Heart left ventricle (tissue), 16 donors: ENCODE results near the gene MANF. TPM values are rescaled to one million over a fixed set of nuclear protein-coding genes. Genes with fewer than 3 reads are reported as not detected.

Experiments used
- ATAC-seq, 4 donors: fragments of 200-7000 bp; cut with Tn5 transposase; one replicate each; pipeline ENCODE4 v1.9.1; 2020 to 2022; ENCODE audit warnings: moderate library complexity in 4 of 4, mild to moderate bottlenecking in 3 of 4, moderate number of reproducible peaks in 1 of 4
- DNase-seq, 5 donors: peaks; one replicate each; pipeline ENCODE4 v3.0.0-alpha.2; 2020
- H3K27ac ChIP-seq, 12 donors: fragments of 200-600 bp; sonication (generic) in 4 of 12; one replicate each; pipeline versions ENCODE4 v1.5.0 to v1.8.0; 2016 to 2022; ENCODE audit warnings: mild to moderate bottlenecking in 2 of 12
- H3K27me3 ChIP-seq, 9 donors: fragments of 200-600 bp; sonication (generic) in 2 of 9; one replicate each; pipeline versions ENCODE4 v1.5.1 to v1.8.0; 2016 to 2022; ENCODE audit warnings: mild to moderate bottlenecking in 3 of 9
- H3K36me3 ChIP-seq, 9 donors: fragments of 200-600 bp; sonication (generic) in 2 of 9; one replicate each; pipeline versions ENCODE4 v1.5.0 to v1.8.0; 2018 to 2022; ENCODE audit warnings: mild to moderate bottlenecking in 2 of 9
- H3K4me1 ChIP-seq, 12 donors: fragments of 200-600 bp; sonication (generic) in 4 of 12; one replicate each; pipeline versions ENCODE4 v1.5.0 to v1.8.0; 2016 to 2022; ENCODE audit warnings: mild to moderate bottlenecking in 3 of 12
- H3K4me3 ChIP-seq, 12 donors: fragments of 200-600 bp; sonication (generic) in 4 of 12; one replicate each; pipeline versions ENCODE4 v1.5.0 to v1.8.0; 2017 to 2022; ENCODE audit warnings: mild to moderate bottlenecking in 9 of 12, moderate library complexity in 4 of 12
- H3K9me3 ChIP-seq, 12 donors: fragments of 200-600 bp; sonication (generic) in 4 of 12; one replicate each; pipeline versions ENCODE4 v1.5.0 to v1.8.0; 2016 to 2022; ENCODE audit warnings: mild to moderate bottlenecking in 1 of 12
- CTCF ChIP-seq, 12 donors: fragments of 200-600 bp; sonication (generic) in 4 of 12; IDR thresholded peaks; one replicate each; pipeline versions ENCODE4 v1.5.0 to v1.8.0; 2018 to 2022; ENCODE audit warnings: antibody characterized with exemption in 12 of 12, mild to moderate bottlenecking in 5 of 12
- POLR2A ChIP-seq, 2 donors: fragments of 450-650 bp; IDR thresholded peaks; one replicate each; pipeline ENCODE4 v1.6.1; 2017; ENCODE audit warnings: antibody characterized with exemption in 2 of 2, mild to moderate bottlenecking in 2 of 2, moderate library complexity in 2 of 2
- WGBS, 4 donors: extraction: QIAGEN DNeasy Blood & Tissue Kit in 2 of 4; methylation state at CpG; one replicate each; pipeline versions ENCODE4 v1.1.5 to v1.1.7; 2013 to 2018; 5-methylcytosine and 5-hydroxymethylcytosine counted together
- intact Hi-C, 10 donors: fragments of 100-400 bp; cut with DNase I; formaldehyde crosslinking; loops; one replicate each; pipeline versions ENCODE4 v1.11.1 to v1.14.2; 2022
- polyA plus RNA-seq, 2 donors: library from polyadenylated mRNA; stranded (reverse); fragments of 200-250 nt; gene quantifications; one replicate each; pipeline ENCODE4 v1.2.3, GENCODE V29; 2013
- total RNA-seq, 9 donors: library from RNA; depleted of rRNA in 2 of 9; stranded (reverse); fragments of >200 nt in 2 of 9; fragmentation: NEBNext Ultra II Directional in 3 of 9; extraction: Animal tissue kit (Norgen Biotek cat#: 25700) in 3 of 9; gene quantifications; one replicate each; pipeline versions ENCODE4 v1.1.0 to v1.2.4, GENCODE V29; 2016 to 2023
- donor health status: ischemic (EF 13 %, LVEDD 7.1; RV severe dilation, severe dysfunction).
- donor health status: healthy with polysubstance abuse.
- donor health status: DM: no; HTN: yes; CAD: no.
- donor health status: DM: no; HTN: no; CAD: no.
- donor health status: ischemic (EF 25% LVEDD 6.9; RV normal size, moderate dysfunction).
- donor health status: ischemic (EF 25% LVEDD 5.7; RV mildly dilated, moderate dysfunction).
- donor health status: healthy.
- donor health status: DM: yes; HTN: yes; CAD: no.
- donor health status: ischemic (EF 35%, LVEDD 5.7; RV mildly dilated, moderate dysfunction).
- donor health status: nonischemic (EF 11% LVEDD 7.7; RV severe dilation, severe dysfunction).
- donor health status: DM: yes; HTN: yes; CAD: no.
- donor health status: PGD.
- donor health status: ischemic (EF 29% LVEDD 5.4; RV normal size, mild dysfunction).
- donor health status: nonischemic (EF 23%, LVEDD 6.1; RV moderate dilation, normal function).

MANF gene
- total and polyA plus RNA-seq, 11 donors: 21.2 to 130 (median 47.5) TPM

- 65 to 71% (median 68%) methylated on average over 8 of the region's 8 CpGs for WGBS, 4 donors
- no peaks in the 10 kb centered on the region for H3K27me3 ChIP-seq
- no peaks in the 10 kb centered on the region for H3K4me1 ChIP-seq
- no peak for ATAC-seq
- TF ChIP-seq CTCF (IDR thresholded peaks at IDR 0.05) (no peak), POLR2A (IDR thresholded peaks at IDR 0.05) (no peak)
- H3K27ac ChIP-seq: no peak overlapping the region
- no peak for DNase-seq
- H3K4me3 ChIP-seq: no peak overlapping the region
- H3K9me3 ChIP-seq: no peaks in the 10 kb centered on the region
- H3K36me3 ChIP-seq: no peaks in the 10 kb centered on the region
- intact Hi-C loops: no loop called here
Observed at GRCh38 chr3:51355891-51356578, 29.1 kb upstream of the MANF start.

GRCh38 chr3:51357856-51358255 is 27.2 kb upstream of the MANF start:
- 62 to 69% (median 65%) methylated on average over 4 of the region's 4 CpGs for WGBS, 4 donors
- no peaks in the 10 kb centered on the region for H3K27me3 ChIP-seq
- no peaks in the 10 kb centered on the region for H3K36me3 ChIP-seq

GRCh38 chr3:51358981-51359380 is 26.1 kb upstream of the MANF start:
- 75 to 82% (median 78%) methylated on average over 3 of the region's 3 CpGs for WGBS, 4 donors
- Histone ChIP-seq H3K36me3 (no peaks in the 10 kb centered on the region), H3K4me3 (no peak overlapping the region), H3K27me3 (no peaks in the 10 kb centered on the region), H3K27ac (no peak overlapping the region), H3K4me1 (no peaks in the 10 kb centered on the region), H3K9me3 (no peaks in the 10 kb centered on the region)
- DNase-seq (no peak), ATAC-seq (no peak)
- intact Hi-C loops: no loop called here
- no peak for TF ChIP-seq CTCF (IDR thresholded peaks at IDR 0.05)
- TF ChIP-seq POLR2A (IDR thresholded peaks at IDR 0.05): no peak

More at GRCh38 chr3:51357856-51358255, 27.2 kb upstream of the MANF start:
- no peak overlapping the region for H3K4me3 ChIP-seq
- intact Hi-C loops: no loop called here
- DNase-seq: no peak
- TF ChIP-seq POLR2A (IDR thresholded peaks at IDR 0.05) (no peak), CTCF (IDR thresholded peaks at IDR 0.05) (no peak)
- no peaks in the 10 kb centered on the region for H3K4me1 ChIP-seq
- no peaks in the 10 kb centered on the region for H3K9me3 ChIP-seq
- ATAC-seq: no peak
- H3K27ac ChIP-seq: no peak overlapping the region

- no peak overlapping the region for H3K27ac ChIP-seq
- H3K9me3 ChIP-seq: peaks cover 0 to 6% (median 0%) of the 10 kb centered on the region in 12 donors
- no peaks in the 10 kb centered on the region for H3K36me3 ChIP-seq
- no peak overlapping the region for H3K4me3 ChIP-seq
- TF ChIP-seq CTCF (IDR thresholded peaks at IDR 0.05) (no peak), POLR2A (IDR thresholded peaks at IDR 0.05) (no peak)
- H3K4me1 ChIP-seq: no peaks in the 10 kb centered on the region
- ATAC-seq (no peak), DNase-seq (no peak)
- no peaks in the 10 kb centered on the region for H3K27me3 ChIP-seq
- 71 to 91% (median 82%) methylated on average over 3 of the region's 3 CpGs for WGBS, 4 donors
- intact Hi-C loops: loop anchor here in 1 of 10 donors (10.0 kb wide), 1 partner anchor 396 kb away; no protein-coding TSS in a partner anchor
Observed at GRCh38 chr3:51360806-51361205, 24.3 kb upstream of the MANF start.
